WTC11 (cell line): ENCODE measurements around the gene DNAH17.

Experiments used
- ATF1 ChIP-seq: sonication (generic); formaldehyde crosslinking; IDR thresholded peaks from 2 replicates; pipeline ENCODE4 v1.8.1; 2023; ENCODE audit warnings: mild to moderate bottlenecking, moderate library complexity, missing genetic modification reagents
- CREB1 ChIP-seq: sonication (generic); formaldehyde crosslinking; IDR thresholded peaks from 2 replicates; pipeline ENCODE4 v1.8.0; 2023; ENCODE audit warnings: mild to moderate bottlenecking, missing genetic modification reagents
- CREM ChIP-seq: sonication (generic); formaldehyde crosslinking; IDR thresholded peaks from 2 replicates; pipeline ENCODE4 v1.8.1; 2022; ENCODE audit warnings: mild to moderate bottlenecking, missing genetic modification reagents, moderate library complexity
- E2F1 ChIP-seq: sonication (generic); formaldehyde crosslinking; IDR thresholded peaks from 2 replicates; pipeline ENCODE4 v1.8.0; 2022; ENCODE audit warnings: mild to moderate bottlenecking, missing genetic modification reagents
- GRHL2 ChIP-seq: fragments of 250-450 bp; sonication (Bioruptor Pico); IDR thresholded peaks from 2 replicates; pipeline ENCODE4 v1.8.0; 2022; ENCODE audit warnings: mild to moderate bottlenecking, moderate library complexity; ENCODE audit not compliant: insufficient replicate concordance, severe bottlenecking
- JUN ChIP-seq: sonication (generic); formaldehyde crosslinking; IDR thresholded peaks from 2 replicates; pipeline ENCODE4 v1.8.0; 2023; ENCODE audit warnings: mild to moderate bottlenecking, missing genetic modification reagents
- TP53 ChIP-seq: sonication (generic); formaldehyde crosslinking; IDR thresholded peaks from 2 replicates; pipeline ENCODE4 v1.8.1; 2023; ENCODE audit warnings: mild to moderate bottlenecking, missing genetic modification reagents
- TF ChIP-seq, protein P1 (sequence below): sonication (generic); formaldehyde crosslinking; IDR thresholded peaks from 2 replicates; pipeline ENCODE4 v1.8.1; 2023; ENCODE audit warnings: mild to moderate bottlenecking, missing genetic modification reagents, moderate library complexity
- TF ChIP-seq, protein P2 (sequence below): fragments of 200-600 bp; IDR thresholded peaks from 2 replicates; pipeline ENCODE4 v1.8.0; 2022; ENCODE audit warnings: antibody characterized with exemption
- TF ChIP-seq, protein P3 (sequence below): sonication (generic); formaldehyde crosslinking; IDR thresholded peaks from 2 replicates; pipeline ENCODE4 v1.8.0; 2022; ENCODE audit warnings: mild to moderate bottlenecking, missing genetic modification reagents
- TF ChIP-seq, protein P4 (sequence below): sonication (generic); formaldehyde crosslinking; IDR thresholded peaks from 2 replicates; pipeline ENCODE4 v1.8.1; 2022; ENCODE audit warnings: low read depth, missing genetic modification reagents, borderline replicate concordance
- TF ChIP-seq, protein P5 (sequence below): sonication (generic); formaldehyde crosslinking; IDR thresholded peaks from 2 replicates; pipeline ENCODE4 v1.8.0; 2022; ENCODE audit warnings: mild to moderate bottlenecking, missing genetic modification reagents
- TF ChIP-seq, protein P6 (sequence below): sonication (generic); formaldehyde crosslinking; IDR thresholded peaks from 2 replicates; pipeline ENCODE4 v1.8.1; 2023; ENCODE audit warnings: mild to moderate bottlenecking, missing genetic modification reagents, moderate library complexity

GRCh38 chr17:78434455-78435329 is 142.5 kb downstream of the DNAH17 start:
- TF ChIP-seq, protein P1, sequence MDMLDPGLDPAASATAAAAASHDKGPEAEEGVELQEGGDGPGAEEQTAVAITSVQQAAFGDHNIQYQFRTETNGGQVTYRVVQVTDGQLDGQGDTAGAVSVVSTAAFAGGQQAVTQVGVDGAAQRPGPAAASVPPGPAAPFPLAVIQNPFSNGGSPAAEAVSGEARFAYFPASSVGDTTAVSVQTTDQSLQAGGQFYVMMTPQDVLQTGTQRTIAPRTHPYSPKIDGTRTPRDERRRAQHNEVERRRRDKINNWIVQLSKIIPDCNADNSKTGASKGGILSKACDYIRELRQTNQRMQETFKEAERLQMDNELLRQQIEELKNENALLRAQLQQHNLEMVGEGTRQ (CRISPR knock-in tag): no peak
- TF ChIP-seq, protein P2, sequence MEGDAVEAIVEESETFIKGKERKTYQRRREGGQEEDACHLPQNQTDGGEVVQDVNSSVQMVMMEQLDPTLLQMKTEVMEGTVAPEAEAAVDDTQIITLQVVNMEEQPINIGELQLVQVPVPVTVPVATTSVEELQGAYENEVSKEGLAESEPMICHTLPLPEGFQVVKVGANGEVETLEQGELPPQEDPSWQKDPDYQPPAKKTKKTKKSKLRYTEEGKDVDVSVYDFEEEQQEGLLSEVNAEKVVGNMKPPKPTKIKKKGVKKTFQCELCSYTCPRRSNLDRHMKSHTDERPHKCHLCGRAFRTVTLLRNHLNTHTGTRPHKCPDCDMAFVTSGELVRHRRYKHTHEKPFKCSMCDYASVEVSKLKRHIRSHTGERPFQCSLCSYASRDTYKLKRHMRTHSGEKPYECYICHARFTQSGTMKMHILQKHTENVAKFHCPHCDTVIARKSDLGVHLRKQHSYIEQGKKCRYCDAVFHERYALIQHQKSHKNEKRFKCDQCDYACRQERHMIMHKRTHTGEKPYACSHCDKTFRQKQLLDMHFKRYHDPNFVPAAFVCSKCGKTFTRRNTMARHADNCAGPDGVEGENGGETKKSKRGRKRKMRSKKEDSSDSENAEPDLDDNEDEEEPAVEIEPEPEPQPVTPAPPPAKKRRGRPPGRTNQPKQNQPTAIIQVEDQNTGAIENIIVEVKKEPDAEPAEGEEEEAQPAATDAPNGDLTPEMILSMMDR: no peak
- TF ChIP-seq, protein P3, sequence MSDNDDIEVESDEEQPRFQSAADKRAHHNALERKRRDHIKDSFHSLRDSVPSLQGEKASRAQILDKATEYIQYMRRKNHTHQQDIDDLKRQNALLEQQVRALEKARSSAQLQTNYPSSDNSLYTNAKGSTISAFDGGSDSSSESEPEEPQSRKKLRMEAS (CRISPR knock-in tag): no peak
- TF ChIP-seq CREB1 (no peak), TP53 (no peak), ATF1 (CRISPR knock-in tag) (no peak), E2F1 (no peak), GRHL2 (no peak), CREM (CRISPR knock-in tag) (no peak), JUN (CRISPR knock-in tag) (no peak)
- TF ChIP-seq, protein P4, sequence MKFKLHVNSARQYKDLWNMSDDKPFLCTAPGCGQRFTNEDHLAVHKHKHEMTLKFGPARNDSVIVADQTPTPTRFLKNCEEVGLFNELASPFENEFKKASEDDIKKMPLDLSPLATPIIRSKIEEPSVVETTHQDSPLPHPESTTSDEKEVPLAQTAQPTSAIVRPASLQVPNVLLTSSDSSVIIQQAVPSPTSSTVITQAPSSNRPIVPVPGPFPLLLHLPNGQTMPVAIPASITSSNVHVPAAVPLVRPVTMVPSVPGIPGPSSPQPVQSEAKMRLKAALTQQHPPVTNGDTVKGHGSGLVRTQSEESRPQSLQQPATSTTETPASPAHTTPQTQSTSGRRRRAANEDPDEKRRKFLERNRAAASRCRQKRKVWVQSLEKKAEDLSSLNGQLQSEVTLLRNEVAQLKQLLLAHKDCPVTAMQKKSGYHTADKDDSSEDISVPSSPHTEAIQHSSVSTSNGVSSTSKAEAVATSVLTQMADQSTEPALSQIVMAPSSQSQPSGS (CRISPR knock-in tag): no peak
- TF ChIP-seq, protein P5, sequence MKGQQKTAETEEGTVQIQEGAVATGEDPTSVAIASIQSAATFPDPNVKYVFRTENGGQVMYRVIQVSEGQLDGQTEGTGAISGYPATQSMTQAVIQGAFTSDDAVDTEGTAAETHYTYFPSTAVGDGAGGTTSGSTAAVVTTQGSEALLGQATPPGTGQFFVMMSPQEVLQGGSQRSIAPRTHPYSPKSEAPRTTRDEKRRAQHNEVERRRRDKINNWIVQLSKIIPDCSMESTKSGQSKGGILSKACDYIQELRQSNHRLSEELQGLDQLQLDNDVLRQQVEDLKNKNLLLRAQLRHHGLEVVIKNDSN: no peak
- TF ChIP-seq, protein P6, sequence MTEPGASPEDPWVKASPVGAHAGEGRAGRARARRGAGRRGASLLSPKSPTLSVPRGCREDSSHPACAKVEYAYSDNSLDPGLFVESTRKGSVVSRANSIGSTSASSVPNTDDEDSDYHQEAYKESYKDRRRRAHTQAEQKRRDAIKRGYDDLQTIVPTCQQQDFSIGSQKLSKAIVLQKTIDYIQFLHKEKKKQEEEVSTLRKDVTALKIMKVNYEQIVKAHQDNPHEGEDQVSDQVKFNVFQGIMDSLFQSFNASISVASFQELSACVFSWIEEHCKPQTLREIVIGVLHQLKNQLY (CRISPR knock-in tag): no peak
